Esophagus squamous epithelium (tissue), 4 donors: Measurements from ENCODE around the gene VAPB.

Source experiments
- CTCF ChIP-seq, 6 experiments: fragments of 450-650 bp in 4 of 6; fragments of 200-600 bp in 2 of 6; sonication (generic) in 2 of 6; IDR thresholded peaks; one replicate each; pipeline ENCODE4 v1.5.1; 2016 to 2019; ENCODE audit warnings: antibody characterized with exemption in 6 of 6, mild to moderate bottlenecking in 4 of 6, moderate library complexity in 4 of 6
- POLR2A ChIP-seq, 4 donors: fragments of 450-650 bp; IDR thresholded peaks; one replicate each; pipeline ENCODE4 v1.6.1; 2017; ENCODE audit warnings: antibody characterized with exemption in 4 of 4, mild to moderate bottlenecking in 4 of 4, moderate library complexity in 3 of 4

GRCh38 chr20:58467572-58468527 is 78.8 kb downstream of the VAPB start:
- TF ChIP-seq CTCF (IDR thresholded peaks at IDR 0.05) (no peak), POLR2A (IDR thresholded peaks at IDR 0.05) (no peak)
